OCI-LY1 (cell line): ENCODE results near the gene PYGM.

Experiments
- CTCF ChIP-seq: fragments of 200-600 bp; sonication (generic), shearing (Covaris generic); IDR thresholded peaks from 2 replicates; pipeline ENCODE4 v1.5.1; 2017; ENCODE audit warnings: mild to moderate bottlenecking, antibody characterized with exemption, low read length, moderate library complexity, mixed read lengths
- EZH2 ChIP-seq: fragments of 200-600 bp; sonication (generic), shearing (Covaris generic); IDR thresholded peaks from 2 replicates; pipeline ENCODE4 v1.8.0; 2017; ENCODE audit warnings: borderline replicate concordance, mixed run types, mild to moderate bottlenecking, antibody characterized with exemption, low read length, moderate library complexity, mixed read lengths

GRCh38 chr11:64712430-64713015, 47.3 kb downstream of the PYGM start:
- TF ChIP-seq CTCF (no peak), EZH2 (no peak)
